A549 (cell line): ENCODE data around the gene FAM50A.

ENCODE experiments used
- CTCF ChIP-seq: fragments of >200 bp; sonication (Bioruptor Twin); formaldehyde crosslinking; IDR thresholded peaks from 3 replicates; pipeline ENCODE4 v1.5.1; 2016
- HDAC2 ChIP-seq: fragments of 200-600 bp; sonication (generic); IDR thresholded peaks from 2 replicates; pipeline ENCODE4 v1.6.1; 2016
- JUNB ChIP-seq: fragments of >200 bp; sonication (Bioruptor Twin); formaldehyde crosslinking; IDR thresholded peaks from 2 replicates; pipeline ENCODE4 v1.6.1; 2016
- MAFK ChIP-seq: fragments of 450-650 bp; IDR thresholded peaks from 2 replicates; pipeline ENCODE4 v1.6.1; 2014; ENCODE audit not compliant: partially characterized antibody

DNA sequence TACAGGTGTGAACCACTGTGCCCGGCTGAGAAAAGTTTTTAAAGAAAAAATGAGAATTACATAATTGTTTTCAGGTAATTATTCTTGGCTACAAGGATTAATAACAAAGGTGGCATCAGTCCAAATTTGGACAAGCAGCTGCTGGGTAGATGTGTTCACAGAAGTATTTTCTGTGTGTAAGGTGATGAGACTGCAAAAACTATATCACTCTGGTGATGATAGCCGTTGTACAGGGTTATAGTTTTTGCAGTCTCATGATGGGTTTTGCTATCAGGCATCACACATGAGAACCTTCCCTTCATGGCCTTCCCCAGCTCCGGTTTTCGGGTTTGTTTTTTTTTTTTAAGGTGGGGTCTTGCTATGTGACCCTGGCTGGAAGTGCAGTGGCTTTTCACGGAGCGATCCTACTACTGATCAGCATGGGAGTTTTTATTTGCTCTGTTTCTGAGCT lies 51.6 kb downstream of the FAM50A start:
- TF ChIP-seq CTCF: no peak
- no peak for TF ChIP-seq HDAC2
- no peak for TF ChIP-seq MAFK
- no peak for TF ChIP-seq JUNB
